ENCODE data around the gene RUBCNL.
"Not testable (repeated sequence)": the region's sequence is repeated elsewhere in the genome, so short reads cannot be mapped to it uniquely, and the experiment has no call there.

The RUBCNL gene

GRCh38 chr13:46372938-46373337 lies 14.1 kb downstream of the RUBCNL start:
- not testable (repeated sequence) for FAIRE-seq

GRCh38 chr13:46372071-46372470 lies 15.0 kb downstream of the RUBCNL start:
- FAIRE-seq = no peak

GRCh38 chr13:46369506-46370277 lies 17.4 kb downstream of the RUBCNL start:
- FAIRE-seq = no peak

GRCh38 chr13:46367617-46368327 lies 19.3 kb downstream of the RUBCNL start:
- FAIRE-seq = no peak

GRCh38 chr13:46361276-46361934 lies 25.6 kb downstream of the RUBCNL start:
- FAIRE-seq = no peak

GRCh38 chr13:46360604-46361003 lies 26.4 kb downstream of the RUBCNL start:
- FAIRE-seq = no peak

- FAIRE-seq = no peak
Observed at GRCh38 chr13:46359714-46360113, 27.3 kb downstream of the RUBCNL start.

- FAIRE-seq = no peak
Observed at GRCh38 chr13:46355901-46356590, 31.0 kb downstream of the RUBCNL start.

- no peak for FAIRE-seq
Observed at GRCh38 chr13:46355088-46355468, 32.0 kb downstream of the RUBCNL start.

GRCh38 chr13:46354156-46355087 lies 32.6 kb downstream of the RUBCNL start:
- no peak for FAIRE-seq

- FAIRE-seq = no peak
Observed at GRCh38 chr13:46352805-46353204, 34.2 kb downstream of the RUBCNL start.

GRCh38 chr13:46350003-46350402 lies 37.0 kb downstream of the RUBCNL start:
- no peak for FAIRE-seq

GRCh38 chr13:46348961-46349360 lies 38.1 kb downstream of the RUBCNL start:
- no peak for FAIRE-seq

GRCh38 chr13:46347277-46347676 lies 39.8 kb downstream of the RUBCNL start:
- FAIRE-seq = no peak

- no peak for FAIRE-seq
Observed at GRCh38 chr13:46345866-46346265, 41.2 kb downstream of the RUBCNL start.

GRCh38 chr13:46345398-46345797 lies 41.7 kb downstream of the RUBCNL start:
- FAIRE-seq = no peak

- FAIRE-seq = no peak
Observed at GRCh38 chr13:46343279-46343994, 43.6 kb downstream of the RUBCNL start.

GRCh38 chr13:46342538-46342937 lies 44.5 kb downstream of the RUBCNL start:
- no peak for FAIRE-seq

- no peak for FAIRE-seq
Observed at GRCh38 chr13:46341112-46341711, 45.8 kb downstream of the RUBCNL start.

- FAIRE-seq = no peak
Observed at GRCh38 chr13:46340631-46341111, 46.4 kb downstream of the RUBCNL start.

- FAIRE-seq = no peak
Observed at GRCh38 chr13:46340011-46340410, 47.0 kb downstream of the RUBCNL start.

Measured in G401.6 (cell line).